ENCODE data around the gene ARHGAP22. TPM values are rescaled to one million over a fixed set of nuclear protein-coding genes. Genes with fewer than 3 reads are reported as not detected.

ARHGAP22 gene
- total RNA-seq, 1 donor from 2014 or later: 2.0 TPM

DNA sequence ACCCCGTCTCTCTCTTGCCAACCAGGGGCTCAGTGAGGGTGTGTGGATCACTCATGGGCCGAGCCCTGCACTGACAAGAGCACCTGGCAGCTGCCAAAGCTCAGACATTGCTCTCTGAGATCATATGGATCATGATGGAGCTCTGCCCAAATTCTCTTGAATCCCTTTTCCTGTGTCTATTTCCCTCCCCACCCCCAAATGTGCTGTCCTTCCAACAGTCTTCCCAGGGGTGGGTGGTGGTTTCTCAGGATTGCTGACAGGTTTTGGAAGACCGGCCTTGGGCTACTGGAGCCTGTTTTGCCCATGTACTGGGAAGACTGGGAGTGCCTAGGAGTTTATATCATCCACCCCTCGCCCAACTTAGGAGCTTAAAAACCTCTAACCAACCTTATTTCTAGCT lies 10.5 kb downstream of the ARHGAP22 start:
- Histone ChIP-seq H3K27ac (no peak overlapping the region), H3K4me3 (no peak overlapping the region), H3K4me1 (no peaks in the 10 kb centered on the region), H3K36me3 (no peaks in the 10 kb centered on the region), H3K9me3 (no peaks in the 10 kb centered on the region), H3K27me3 (no peaks in the 10 kb centered on the region)
- TF ChIP-seq, protein P1, sequence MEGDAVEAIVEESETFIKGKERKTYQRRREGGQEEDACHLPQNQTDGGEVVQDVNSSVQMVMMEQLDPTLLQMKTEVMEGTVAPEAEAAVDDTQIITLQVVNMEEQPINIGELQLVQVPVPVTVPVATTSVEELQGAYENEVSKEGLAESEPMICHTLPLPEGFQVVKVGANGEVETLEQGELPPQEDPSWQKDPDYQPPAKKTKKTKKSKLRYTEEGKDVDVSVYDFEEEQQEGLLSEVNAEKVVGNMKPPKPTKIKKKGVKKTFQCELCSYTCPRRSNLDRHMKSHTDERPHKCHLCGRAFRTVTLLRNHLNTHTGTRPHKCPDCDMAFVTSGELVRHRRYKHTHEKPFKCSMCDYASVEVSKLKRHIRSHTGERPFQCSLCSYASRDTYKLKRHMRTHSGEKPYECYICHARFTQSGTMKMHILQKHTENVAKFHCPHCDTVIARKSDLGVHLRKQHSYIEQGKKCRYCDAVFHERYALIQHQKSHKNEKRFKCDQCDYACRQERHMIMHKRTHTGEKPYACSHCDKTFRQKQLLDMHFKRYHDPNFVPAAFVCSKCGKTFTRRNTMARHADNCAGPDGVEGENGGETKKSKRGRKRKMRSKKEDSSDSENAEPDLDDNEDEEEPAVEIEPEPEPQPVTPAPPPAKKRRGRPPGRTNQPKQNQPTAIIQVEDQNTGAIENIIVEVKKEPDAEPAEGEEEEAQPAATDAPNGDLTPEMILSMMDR (IDR thresholded peaks at IDR 0.05): no peak
- no peak for DNase-seq (ENCODE audit: low spot score in 2 of 2)
- intact Hi-C loops (cut with DNase I): no loop called here

DNA sequence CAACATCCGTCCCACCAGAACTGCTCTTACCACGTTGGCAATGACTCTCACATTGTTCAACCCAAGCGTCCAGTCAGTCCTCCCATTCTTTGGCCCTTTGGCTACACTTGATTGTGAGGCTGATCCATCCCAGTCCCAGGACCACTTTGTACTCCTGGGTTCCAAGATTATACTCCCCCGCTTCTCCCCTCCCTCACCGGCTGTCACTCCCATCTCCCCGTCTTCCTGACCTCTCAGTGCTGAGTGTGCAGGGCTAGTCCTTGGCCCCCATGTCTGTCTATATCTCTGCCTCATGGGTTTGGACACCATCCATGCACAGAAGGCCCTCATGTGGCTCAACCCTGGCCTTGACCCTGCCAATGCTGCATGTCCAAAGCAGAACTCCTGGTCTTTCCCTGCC lies 12.5 kb downstream of the ARHGAP22 start:
- Histone ChIP-seq H3K9me3 (no peaks in the 10 kb centered on the region), H3K27ac (no peak overlapping the region), H3K27me3 (no peaks in the 10 kb centered on the region), H3K4me1 (no peaks in the 10 kb centered on the region), H3K36me3 (no peaks in the 10 kb centered on the region), H3K4me3 (no peak overlapping the region)
- intact Hi-C loops (cut with DNase I): no loop called here
- TF ChIP-seq, protein P1 (IDR thresholded peaks at IDR 0.05): no peak
- no peak for DNase-seq (ENCODE audit: low spot score in 2 of 2)

DNA sequence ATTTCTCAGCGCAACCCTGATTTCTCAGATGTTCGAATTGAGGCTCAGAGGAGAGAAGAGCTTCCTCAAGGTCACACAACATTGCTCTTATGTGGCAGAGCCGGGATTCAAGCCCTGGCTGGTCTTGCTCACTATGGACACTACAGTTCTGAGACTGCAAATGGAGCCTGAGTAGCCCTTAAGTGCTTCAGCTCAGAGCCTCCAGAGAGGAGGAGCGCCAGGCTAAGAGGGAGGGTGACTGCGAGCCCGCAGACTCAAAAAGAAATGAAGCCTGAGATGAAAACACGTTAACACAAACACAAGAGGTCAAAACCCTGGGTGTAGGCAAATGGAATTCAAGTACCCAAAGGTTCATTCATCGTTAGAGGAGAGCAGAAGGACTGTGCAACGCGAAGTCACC lies 13.9 kb downstream of the ARHGAP22 start:
- no peaks in the 10 kb centered on the region for H3K27me3 ChIP-seq
- H3K36me3 ChIP-seq: no peaks in the 10 kb centered on the region
- no peaks in the 10 kb centered on the region for H3K4me1 ChIP-seq
- DNase-seq (ENCODE audit: low spot score in 2 of 2): no peak
- H3K4me3 ChIP-seq: no peak overlapping the region
- no peak overlapping the region for H3K27ac ChIP-seq
- H3K9me3 ChIP-seq: no peaks in the 10 kb centered on the region
- TF ChIP-seq, protein P1 (IDR thresholded peaks at IDR 0.05): no peak
- intact Hi-C loops (cut with DNase I): no loop called here

DNA sequence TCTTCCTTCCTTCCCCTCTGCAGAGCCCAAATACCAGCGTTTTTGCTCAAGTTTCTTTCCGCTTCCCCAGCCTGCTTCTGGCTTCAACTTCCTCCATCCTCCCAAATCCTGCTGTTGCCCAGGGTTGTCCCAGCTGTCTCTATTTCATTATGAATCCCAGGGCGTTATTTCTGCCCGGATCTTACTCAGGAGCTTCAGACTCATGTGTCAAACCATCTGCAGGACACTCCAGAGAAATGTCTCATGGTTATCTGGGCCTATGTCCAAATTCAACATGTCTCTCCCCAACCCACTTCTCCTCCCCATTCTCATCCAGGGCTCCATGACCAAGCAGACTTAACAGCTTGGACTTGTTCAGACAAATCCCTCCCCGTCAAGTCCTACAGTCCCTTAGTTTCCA lies 15.6 kb downstream of the ARHGAP22 start:
- intact Hi-C loops (cut with DNase I): no loop called here
- TF ChIP-seq, protein P1 (IDR thresholded peaks at IDR 0.05): no peak
- Histone ChIP-seq H3K27ac (peak overlapping the region in 1 of 2 donors; percentile 7), H3K9me3 (no peaks in the 10 kb centered on the region), H3K4me3 (no peak overlapping the region), H3K27me3 (no peaks in the 10 kb centered on the region), H3K4me1 (no peaks in the 10 kb centered on the region), H3K36me3 (no peaks in the 10 kb centered on the region)
- no peak for DNase-seq (ENCODE audit: low spot score in 2 of 2)

DNA sequence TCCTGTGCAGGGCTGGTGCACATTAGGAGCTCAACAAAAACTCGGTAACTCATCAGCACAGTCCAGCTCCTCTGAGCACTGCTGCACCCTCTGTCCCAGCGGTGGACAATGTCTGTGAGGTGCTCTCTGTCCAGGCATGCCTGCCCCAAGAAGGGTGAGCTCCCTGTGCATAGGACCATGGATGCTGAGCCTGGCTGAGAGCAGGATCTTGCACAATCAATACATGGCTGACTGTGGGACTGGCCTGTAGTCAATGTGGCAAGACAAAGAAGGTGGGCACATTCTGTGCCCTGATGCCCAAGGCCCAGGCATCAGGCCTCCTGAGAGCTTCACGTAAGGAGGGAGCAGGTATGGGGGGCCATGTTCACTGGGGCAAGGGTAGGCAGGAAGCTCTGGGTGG lies 17.1 kb downstream of the ARHGAP22 start:
- Histone ChIP-seq H3K27ac (no peak overlapping the region), H3K4me3 (no peak overlapping the region), H3K36me3 (no peaks in the 10 kb centered on the region), H3K27me3 (no peaks in the 10 kb centered on the region), H3K9me3 (no peaks in the 10 kb centered on the region), H3K4me1 (no peaks in the 10 kb centered on the region)
- TF ChIP-seq, protein P1 (IDR thresholded peaks at IDR 0.05): no peak
- DNase-seq (ENCODE audit: low spot score in 2 of 2): no peak
- intact Hi-C loops (cut with DNase I): no loop called here

DNA sequence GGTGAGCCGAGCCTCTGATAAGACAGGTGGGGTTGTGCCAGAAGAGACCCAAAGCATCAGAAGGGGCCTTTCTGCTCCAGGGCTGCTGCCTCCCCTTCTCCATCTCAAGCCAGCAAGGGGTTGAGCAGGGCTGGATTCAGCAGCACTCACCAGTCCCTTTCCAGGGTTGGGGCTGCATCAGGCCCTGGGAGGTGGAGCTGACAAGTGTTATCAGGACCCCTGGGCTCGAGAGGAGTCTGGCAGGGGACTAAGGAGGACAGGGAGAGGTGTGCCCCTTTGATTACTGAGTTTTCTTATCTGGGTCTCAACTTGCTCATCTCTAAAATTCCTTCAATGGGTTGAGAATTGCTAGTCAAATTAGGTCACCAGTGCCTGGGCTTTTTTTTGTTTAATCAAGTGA lies 17.8 kb downstream of the ARHGAP22 start:
- no peak for DNase-seq (ENCODE audit: low spot score in 2 of 2)
- TF ChIP-seq, protein P1 (IDR thresholded peaks at IDR 0.05): no peak
- H3K27me3 ChIP-seq: no peaks in the 10 kb centered on the region

More for the DNA sequence above, 17.8 kb downstream of the ARHGAP22 start:
- H3K36me3 ChIP-seq: no peaks in the 10 kb centered on the region
- no peaks in the 10 kb centered on the region for H3K9me3 ChIP-seq
- no peak overlapping the region for H3K4me3 ChIP-seq
- intact Hi-C loops (cut with DNase I): no loop called here
- H3K27ac ChIP-seq: no peak overlapping the region
- no peaks in the 10 kb centered on the region for H3K4me1 ChIP-seq

Measured in ascending aorta (tissue), 2 donors.